Activated T-cell treated with anti-CD3 and anti-CD28 coated beads for 48 hours (primary cell): Measurements from ENCODE around the gene DCAF7.
A peak's percentile ranks its signal among the peaks of the same experiment; 100 is the strongest.

ENCODE experiments used
- DNase-seq: peaks from one replicate; pipeline ENCODE4 v3.0.0-alpha.2; 2020; ENCODE audit warnings: low read depth

Gene DCAF7

GRCh38 chr17:63588797-63589196 lies 38.5 kb downstream of the DCAF7 start:
- no peak for DNase-seq

GRCh38 chr17:63589646-63590045 lies 39.4 kb downstream of the DCAF7 start:
- DNase-seq = no peak

GRCh38 chr17:63592797-63593196 lies 42.5 kb downstream of the DCAF7 start:
- no peak for DNase-seq

- DNase-seq = no peak
These were observed 44.9 kb downstream of the DCAF7 start for GRCh38 chr17:63595132-63595531.

DNA sequence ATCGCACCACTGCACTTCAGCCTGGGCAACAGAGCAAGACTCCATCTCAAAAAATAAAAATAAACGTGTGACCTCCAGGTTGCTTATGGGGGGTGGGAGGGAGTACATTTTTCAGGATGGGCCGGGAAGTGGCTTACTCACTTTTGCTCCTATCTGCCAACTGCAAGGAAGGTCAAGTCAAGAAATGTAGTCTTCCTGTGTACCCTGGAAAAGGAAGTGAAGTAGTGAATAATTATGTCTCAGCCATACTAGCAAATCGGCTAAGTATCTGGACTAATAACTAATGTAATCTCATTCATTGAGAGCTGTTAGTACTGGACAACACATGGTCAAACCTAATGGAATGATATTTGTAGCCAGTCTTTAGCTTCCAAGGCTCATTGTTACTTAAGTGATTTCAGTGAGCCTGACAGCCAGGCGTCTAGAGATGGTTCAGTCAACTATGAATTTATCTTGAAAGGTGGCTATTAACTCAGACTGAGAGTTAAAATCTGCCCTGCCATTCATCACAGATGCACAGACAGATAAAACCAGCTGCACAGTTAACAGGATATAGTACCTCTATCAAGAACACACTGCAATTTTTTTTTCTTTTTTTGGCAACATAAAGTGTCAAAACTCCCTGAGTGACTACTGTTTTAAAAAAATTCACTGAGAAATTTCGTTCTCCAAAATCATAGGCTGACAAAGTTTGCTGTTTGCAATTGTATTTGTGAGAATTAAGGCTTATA lies 46.7 kb downstream of the DCAF7 start:
- DNase-seq = no peak

GRCh38 chr17:63598281-63598680 lies 48.0 kb downstream of the DCAF7 start:
- no peak for DNase-seq

DNA sequence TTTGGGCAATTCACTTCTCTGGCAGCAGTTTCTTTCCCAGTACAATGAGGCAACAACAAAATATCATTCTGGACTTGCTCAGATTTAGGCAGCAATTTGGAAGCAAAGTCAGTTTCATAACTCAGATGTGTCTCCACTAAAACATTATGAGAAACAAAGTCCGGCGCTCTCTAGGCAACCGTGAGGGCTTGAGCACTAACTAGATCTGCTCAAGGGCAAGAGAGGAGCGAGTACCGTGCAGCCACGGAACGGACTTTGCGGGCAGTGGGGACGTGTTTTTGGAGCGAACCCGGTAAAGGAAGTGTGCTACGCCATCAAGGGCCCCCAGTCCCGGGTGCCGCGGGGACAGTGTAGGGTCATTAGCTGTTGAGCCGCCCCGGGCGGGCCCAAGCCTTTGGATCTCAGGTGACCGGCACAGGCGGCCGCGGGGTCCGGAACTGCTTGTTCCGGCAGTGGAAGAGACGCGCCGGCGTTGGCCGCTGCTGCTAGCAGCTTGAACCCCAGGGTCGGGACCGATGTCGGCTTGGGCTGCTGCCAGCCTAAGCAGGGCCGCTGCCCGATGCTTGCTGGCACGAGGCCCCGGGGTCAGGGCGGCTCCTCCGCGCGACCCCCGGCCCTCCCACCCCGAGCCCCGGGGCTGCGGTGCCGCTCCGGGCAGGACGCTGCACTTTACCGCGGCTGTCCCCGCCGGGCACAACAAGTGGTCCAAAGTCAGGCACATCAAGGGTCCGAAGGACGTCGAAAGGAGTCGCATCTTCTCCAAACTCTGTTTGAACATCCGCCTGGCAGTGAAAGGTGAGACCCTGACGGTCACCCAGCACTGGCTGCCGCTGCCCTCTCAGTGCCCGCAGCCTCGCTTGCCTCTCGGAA lies 50.5 kb downstream of the DCAF7 start, which contains the start of gene TACO1:
Gene TACO1 (plus strand): TSS at position 327 of the 870 bp plus-strand sequence. CDS start 189 bp downstream, at position 516.
- DNase-seq = peak; percentile 74

DNA sequence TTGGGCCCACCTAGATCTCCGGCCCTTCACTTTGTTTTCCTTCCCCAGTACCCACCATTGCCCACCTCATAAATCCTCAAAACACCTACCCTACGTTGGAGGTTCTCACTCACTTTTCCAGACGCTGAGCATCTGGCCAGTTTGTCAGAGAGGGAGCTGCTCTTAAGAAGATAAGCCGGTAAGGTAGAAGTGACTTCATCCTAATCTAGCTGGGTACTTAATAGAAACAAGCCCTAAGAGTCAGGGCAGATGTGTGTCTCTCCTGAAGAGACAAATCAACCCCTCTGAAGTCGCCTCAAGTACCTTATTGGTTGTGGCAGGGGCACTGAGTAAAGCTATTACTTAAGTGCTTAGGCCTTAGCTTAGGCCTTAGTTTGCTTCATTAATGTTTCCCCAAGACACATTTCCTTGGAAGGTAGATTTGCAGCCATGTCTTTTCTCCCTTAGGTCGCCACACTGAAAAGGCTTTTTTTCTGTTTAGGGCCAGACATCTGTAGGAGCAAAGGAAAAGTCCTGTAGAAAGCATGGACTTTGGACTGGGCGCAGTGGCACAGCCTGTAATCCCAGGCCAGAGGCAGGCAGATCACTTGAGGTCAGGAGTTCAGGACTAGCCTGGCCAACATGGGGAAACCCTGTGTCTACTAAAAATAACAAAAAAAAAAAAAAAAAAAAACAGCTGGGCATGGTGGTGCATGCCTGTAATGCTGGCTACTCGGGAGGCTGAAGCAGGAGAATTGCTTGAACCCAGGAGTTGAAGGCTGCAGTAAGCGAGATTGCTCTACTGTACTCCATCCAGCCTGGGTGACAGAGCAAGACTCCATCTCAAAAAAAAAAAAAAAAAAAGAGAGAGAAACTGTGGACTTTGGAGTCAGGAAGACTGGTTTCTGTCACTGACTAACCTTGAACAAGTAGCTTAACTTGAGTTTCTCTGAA lies 51.4 kb downstream of the DCAF7 start:
- DNase-seq = no peak

- no peak for DNase-seq
These were observed 59.7 kb downstream of the DCAF7 start for GRCh38 chr17:63609816-63610573.

DNA sequence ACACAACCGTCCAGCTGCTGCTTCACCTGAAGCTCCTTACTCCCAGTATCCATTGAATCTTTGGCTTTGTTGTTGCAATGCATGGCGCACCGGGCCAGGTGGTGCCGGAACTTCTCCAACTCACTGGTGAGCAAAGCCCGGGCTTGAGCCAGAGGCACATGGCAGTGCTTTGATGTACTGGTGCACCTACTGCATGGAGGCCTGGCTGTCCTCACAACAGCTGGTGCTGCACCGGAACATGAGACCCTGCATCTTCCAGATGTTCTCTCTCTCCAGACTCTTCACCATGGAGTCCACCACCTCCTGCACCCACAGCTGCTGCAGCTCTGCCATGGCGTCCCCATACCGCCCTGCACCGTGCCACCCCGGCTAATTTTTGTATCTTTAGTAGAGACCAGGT lies 60.6 kb downstream of the DCAF7 start:
- DNase-seq = no peak

DNA sequence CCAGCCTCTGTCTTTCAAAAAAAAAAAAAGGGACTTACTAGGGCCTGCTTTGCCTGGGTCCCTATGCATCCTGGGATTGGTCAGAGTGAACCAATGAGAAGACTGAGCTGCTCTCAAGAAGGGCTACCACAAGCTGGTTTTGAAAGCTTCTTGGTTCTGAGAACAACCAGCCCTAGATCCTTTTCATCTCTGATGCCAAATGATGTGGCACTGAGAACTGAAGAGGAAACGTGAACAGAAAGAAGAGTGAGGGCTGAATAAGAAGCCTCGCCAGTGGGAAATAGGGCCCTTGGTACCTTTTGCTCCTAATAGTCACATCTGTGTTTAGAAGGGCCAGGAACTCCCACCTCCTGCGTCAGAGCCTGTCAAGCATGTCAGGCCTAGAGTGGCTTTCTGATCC lies 61.1 kb downstream of the DCAF7 start:
- no peak for DNase-seq

DNA sequence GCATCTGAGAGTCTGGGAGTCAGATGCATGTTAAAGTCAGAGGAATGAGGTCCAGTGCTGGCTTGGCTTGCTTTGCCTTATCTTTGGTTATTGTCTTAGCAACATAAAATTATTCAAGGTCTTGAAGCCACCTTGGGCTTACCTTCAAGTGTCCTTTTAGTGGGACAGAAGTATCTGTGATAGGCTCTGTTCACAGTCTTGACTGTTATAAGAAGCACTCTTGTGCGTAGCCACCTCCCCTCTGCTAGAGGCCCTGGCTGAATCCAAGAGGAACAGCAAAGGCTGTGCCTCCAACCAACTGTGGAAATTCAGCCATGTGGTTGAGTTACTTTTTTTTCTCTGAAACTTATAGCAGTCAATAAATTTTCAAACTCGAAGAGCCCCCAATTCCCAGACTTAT lies 63.4 kb downstream of the DCAF7 start:
- DNase-seq = no peak

GRCh38 chr17:63621229-63621683 lies 71.0 kb downstream of the DCAF7 start:
- no peak for DNase-seq

DNA sequence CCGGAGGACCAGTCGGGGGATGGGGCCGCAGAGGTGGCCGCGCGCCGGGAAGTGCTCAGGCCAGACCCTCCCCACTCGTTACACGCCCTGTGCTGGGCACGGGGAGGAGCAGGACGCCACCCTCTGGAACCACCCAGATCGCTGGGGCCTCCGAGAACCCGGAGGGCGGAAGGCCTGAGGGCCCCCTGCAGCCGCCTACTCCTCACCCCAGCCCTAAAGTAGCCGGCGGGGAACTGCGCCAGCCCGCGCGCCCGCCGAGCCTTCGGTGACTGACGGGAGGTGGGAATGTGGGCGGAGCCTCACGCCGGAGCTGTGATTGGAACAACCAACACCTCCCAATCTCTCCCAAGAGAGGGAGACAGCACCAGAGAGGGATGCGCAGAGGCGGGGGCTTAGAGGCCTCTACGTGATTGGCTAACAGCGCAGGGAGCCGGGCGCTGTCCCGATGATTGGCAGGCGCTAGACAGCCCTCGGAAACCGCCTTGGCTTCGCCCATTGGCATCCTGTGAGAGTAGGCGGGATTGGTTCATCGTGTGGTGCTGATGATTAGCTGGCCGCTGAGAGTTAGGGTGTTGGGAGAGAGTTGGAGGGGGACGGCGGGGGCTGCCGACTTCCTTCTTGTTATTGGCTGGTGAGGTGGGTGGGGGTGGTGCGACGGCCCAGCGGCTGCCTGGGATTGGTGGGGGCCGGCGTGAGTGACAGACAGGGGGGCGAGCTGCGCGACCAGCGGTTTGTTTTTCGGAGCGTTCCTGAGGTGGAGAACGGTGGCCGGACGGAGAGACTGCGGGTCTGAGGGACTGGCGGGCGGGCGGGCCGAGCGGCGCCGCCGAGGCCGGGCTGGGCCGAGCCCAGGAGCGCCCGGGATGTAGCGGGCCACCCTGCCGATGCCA lies 71.7 kb downstream of the DCAF7 start, which contains the start of gene MAP3K3:
Gene MAP3K3 (plus strand): TSS at position 734 of the 890 bp plus-strand sequence. CDS start 343 bp downstream, outside the sequence.
- peak; percentile 93 for DNase-seq

DNA sequence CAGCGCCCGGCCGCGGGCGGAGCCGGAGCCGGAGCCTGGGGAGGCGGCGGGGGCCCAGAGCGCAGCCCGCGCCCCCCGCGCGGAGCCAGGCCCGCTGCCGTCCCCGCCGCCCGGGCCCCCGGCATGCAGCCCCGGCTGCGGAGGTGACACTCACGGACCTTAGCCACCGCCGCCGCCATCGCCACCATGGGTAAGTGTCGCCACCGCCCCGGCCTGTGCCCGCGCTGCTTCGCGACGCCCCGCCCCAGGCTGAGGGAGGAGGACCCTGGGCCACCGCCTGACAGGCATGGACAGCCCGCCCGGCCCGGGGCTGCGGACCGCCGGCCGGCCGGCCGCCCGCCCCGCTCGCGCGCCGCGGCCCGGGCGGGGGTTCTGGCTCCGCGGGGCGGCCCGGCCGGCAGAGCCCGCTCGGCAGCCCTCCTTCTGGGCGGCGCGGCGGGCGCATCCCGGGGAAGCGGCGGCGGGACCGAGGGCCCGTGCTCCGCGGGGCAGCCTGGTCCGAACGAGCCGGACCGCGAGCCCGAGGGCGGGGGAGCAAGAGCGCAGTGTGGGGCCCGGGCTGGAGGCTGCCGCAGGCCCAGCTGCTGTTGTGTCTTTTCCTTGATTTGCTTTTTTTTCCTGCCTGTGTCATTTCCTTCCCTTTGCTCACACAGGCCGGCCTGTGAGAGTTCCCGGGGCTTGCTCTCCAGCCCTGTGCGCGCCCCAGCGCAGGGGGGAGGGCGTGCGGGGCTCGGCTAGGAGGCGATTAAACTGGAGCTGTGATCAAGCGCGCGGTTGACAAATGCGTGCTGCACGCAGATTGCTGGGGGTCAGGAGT lies 72.5 kb downstream of the DCAF7 start:
- peak; percentile 59 for DNase-seq

DNA sequence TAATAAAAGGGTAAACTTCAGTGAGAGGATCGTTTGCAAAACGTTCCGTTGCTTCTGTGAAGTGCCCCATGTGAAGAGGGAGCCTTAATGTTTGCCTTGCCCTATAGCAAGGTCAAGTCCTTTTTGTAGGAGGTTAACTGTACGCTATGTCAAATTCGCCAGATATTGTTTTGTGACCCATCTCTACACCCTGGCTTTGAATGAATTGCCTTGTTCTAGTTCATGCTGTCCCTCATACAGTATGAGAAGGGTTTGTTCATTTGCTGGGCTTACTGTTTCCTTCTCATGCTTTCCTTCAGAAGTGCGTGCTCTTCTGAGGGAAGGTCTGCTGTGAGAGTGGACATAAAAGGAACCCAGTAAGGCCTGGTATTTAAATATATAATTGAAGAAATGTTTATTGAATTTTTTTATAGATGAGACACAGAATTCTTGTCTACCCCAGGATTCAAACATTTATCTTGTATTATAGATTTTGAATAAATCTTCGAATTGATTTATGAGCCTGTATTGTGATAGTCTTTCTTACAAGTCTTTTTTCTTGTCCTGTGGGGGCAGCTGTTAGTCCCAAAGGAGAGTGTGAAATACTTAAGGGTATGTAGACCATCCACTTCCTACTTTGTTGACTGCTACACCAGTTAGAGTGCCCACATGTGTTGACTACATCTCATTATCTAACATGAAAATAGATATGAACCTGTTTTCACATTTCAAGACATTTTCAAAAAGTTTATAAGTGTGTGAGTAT lies 73.7 kb downstream of the DCAF7 start:
- DNase-seq = no peak

DNA sequence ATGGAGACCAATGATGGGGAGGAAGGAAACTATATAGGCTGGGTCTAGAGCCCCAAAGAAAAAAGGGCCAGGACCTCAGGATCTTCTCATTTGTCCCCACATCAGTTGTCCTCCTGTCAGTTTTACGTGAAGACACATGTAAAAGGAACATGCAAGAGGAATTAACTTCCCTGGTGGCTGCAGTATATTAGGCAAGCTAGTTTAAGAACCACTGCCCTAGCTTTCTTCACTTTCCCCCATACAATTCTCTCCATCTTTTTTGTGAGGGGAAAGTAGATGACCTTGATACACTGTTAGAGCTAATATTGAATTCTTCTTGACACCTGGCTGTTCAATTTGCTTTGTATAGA lies 74.2 kb downstream of the DCAF7 start:
- DNase-seq = no peak

- DNase-seq = no peak
These were observed 76.4 kb downstream of the DCAF7 start for GRCh38 chr17:63626551-63627180.
